ENCODE measurements around the gene CRIP3.

CRIP3 gene

DNA sequence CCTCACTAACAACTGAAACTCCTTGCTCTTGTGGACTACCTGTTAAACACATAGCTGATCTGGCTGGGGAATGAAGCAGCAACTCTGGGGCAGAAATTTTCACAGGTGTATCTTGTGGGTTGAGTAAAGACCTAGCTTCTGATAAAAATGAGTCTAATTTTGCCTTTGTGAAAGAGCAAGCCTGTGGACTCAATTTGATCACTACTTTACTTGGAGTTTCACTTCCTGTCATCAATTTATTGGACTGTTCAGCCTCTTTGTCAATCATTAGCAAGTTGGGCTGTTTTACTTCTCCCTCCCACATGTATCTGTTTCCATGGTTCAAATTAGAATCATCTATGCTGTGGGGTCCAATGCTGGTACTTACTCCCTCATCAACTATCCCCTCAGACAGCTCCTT, 29.6 kb upstream of the CRIP3 start:
- H3K4me3 ChIP-seq (replicated peaks; ENCODE audit: low read depth, low read length) = no peak overlapping the region
- TF ChIP-seq, protein P1, sequence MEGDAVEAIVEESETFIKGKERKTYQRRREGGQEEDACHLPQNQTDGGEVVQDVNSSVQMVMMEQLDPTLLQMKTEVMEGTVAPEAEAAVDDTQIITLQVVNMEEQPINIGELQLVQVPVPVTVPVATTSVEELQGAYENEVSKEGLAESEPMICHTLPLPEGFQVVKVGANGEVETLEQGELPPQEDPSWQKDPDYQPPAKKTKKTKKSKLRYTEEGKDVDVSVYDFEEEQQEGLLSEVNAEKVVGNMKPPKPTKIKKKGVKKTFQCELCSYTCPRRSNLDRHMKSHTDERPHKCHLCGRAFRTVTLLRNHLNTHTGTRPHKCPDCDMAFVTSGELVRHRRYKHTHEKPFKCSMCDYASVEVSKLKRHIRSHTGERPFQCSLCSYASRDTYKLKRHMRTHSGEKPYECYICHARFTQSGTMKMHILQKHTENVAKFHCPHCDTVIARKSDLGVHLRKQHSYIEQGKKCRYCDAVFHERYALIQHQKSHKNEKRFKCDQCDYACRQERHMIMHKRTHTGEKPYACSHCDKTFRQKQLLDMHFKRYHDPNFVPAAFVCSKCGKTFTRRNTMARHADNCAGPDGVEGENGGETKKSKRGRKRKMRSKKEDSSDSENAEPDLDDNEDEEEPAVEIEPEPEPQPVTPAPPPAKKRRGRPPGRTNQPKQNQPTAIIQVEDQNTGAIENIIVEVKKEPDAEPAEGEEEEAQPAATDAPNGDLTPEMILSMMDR (IDR thresholded peaks at IDR 0.05; ENCODE audit: low read length, missing control alignments) = no peak
- no peak for DNase-seq (ENCODE audit: low read depth)

DNA sequence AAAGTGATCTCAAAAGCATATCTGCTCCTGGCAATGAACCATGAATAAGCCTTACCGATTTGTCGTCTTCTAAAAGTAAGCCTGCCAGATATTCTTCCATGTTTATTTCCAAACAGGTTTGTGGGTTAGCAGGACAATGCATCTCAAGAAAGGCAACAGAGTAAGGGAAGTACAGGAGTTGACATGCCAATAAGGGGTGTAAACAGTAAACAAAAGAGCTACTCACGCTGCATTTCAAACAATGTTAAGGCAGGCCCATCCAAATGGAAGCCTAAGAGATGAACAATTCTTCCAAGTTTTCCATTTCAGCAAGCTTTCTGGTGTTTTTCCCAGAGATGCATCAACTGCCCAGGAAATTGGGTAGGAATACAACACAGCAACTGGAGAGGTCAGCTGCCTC, 27.8 kb upstream of the CRIP3 start:
- peak; percentile 38 for DNase-seq (ENCODE audit: low read depth)
- TF ChIP-seq, protein P1 (IDR thresholded peaks at IDR 0.05; ENCODE audit: low read length, missing control alignments) = no peak
- H3K4me3 ChIP-seq (replicated peaks; ENCODE audit: low read depth, low read length) = no peak overlapping the region

DNA sequence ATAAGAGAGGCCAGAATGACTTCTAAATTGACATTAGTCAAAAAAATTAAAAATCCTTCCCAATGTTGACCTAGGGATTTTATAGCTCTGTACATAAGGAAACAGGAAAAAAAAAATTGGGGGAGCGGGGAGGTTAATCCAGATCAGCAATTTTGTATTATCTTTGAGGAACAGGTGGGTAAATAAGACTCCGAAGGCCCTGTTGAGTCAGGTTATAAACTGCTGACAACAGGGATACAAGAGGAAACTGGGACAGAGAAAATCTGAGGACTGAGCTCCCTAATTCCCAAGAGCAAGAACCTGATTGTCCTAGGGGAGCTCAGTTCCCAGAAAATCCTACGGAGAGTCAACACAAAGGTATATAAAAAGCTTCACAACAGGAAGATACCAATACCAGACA, 26.8 kb upstream of the CRIP3 start:
- TF ChIP-seq, protein P1 (IDR thresholded peaks at IDR 0.05; ENCODE audit: low read length, missing control alignments) = no peak
- no peak overlapping the region for H3K4me3 ChIP-seq (replicated peaks; ENCODE audit: low read depth, low read length)
- no peak for DNase-seq (ENCODE audit: low read depth)

DNA sequence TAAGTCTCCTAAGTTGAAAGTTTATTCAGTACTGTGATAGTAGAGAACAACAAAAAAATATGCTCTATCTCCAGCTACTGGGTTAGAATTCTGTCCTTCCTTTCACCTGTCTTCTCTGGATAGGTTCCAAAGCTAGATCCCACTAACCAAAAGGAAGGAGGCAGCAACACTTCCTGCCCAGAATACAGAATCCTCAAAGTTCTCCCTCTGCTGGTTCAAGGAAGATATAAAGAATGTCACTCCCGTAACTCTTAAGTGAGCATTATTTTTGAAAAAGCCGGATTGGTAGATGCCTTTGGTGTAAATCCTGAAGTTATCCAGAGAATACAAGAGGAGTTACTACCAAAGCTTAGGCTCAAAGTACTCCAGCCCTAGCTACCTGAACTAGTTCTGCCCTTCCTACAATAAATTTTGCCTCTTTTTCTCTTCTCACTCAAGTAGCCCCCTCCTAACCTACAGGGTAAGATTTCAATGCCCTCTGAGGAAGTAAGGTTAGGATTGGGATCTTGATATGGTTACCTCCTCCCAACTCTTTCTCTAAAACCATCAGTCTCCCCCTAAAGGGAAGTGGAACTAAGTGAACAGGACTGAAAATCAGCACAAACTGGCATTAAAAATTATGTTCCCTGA, 26.0 kb upstream of the CRIP3 start:
- TF ChIP-seq, protein P1 (IDR thresholded peaks at IDR 0.05; ENCODE audit: low read length, missing control alignments) = peak; percentile 66
- peak; percentile 72 for DNase-seq (ENCODE audit: low read depth)

DNA sequence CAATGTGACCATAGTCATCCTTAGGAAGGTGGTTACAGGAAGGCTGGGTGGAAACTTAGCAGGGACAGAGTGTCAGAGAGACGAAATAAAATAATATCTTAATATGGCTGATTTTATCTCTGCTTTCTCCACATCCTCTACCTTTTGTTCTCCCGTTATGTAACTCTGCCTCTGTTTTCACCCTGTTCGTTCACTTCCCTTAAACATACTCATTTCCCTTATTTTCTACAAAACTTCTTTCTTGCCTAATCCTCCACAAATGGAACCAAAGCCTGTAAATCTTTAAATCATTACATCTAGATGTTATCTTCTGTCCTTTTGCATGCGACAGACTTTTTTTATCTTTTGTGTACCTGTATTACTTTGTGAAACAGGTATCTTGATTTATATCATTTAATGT, 23.3 kb upstream of the CRIP3 start:
- TF ChIP-seq, protein P1 (IDR thresholded peaks at IDR 0.05; ENCODE audit: low read length, missing control alignments) = no peak
- H3K4me3 ChIP-seq (replicated peaks; ENCODE audit: low read depth, low read length) = no peak overlapping the region
- no peak for DNase-seq (ENCODE audit: low read depth)

More for the DNA sequence above, 26.0 kb upstream of the CRIP3 start:
- H3K4me3 ChIP-seq (replicated peaks; ENCODE audit: low read depth, low read length) = no peak overlapping the region

DNA sequence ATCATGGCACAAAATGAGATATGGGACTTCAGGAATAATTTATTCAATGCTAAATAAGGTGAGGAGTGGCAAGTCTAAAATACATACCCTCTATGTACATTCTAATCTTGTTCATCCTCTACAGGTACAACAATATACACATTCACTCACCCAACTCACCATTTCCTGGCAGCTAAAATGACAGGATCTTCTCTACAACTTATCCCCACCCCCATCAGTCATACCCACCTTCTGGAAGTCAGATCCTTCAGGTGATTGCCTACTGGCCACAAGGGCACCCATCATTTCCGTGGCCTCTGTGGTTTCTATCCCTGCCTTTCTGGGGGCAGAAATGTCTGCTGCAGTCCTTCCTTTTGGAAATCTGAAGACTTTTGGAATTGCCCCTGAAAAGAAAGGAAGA, 22.8 kb upstream of the CRIP3 start:
- TF ChIP-seq, protein P1 (IDR thresholded peaks at IDR 0.05; ENCODE audit: low read length, missing control alignments) = no peak
- no peak overlapping the region for H3K4me3 ChIP-seq (replicated peaks; ENCODE audit: low read depth, low read length)
- DNase-seq (ENCODE audit: low read depth) = no peak

DNA sequence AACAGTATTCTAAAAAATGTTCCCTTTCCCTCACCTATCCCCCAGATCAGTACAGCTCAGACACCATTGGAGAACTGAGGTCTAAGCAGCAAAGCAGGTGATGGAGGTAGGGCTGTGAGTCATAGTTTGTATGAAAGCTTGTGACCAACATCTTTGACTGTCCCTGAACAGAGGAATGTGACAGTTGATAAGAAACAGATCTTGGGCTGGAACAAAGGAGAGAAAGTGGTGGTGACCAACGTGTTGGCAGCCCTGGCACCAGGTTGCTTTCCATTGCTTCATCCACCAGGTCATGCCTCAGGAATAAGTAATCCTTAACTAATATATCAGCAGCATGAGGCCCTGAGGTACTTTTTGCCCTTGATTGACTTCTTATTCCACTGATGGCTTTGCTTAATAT, 19.9 kb upstream of the CRIP3 start:
- H3K4me3 ChIP-seq (replicated peaks; ENCODE audit: low read depth, low read length) = no peak overlapping the region
- TF ChIP-seq, protein P1 (IDR thresholded peaks at IDR 0.05; ENCODE audit: low read length, missing control alignments) = no peak
- no peak for DNase-seq (ENCODE audit: low read depth)
